Measurements from ENCODE around the gene DUSP19. TPM values are rescaled to one million over a fixed set of nuclear protein-coding genes. Genes with fewer than 3 reads are reported as not detected.
A peak's percentile ranks its signal among the peaks of the same experiment; 100 is the strongest.

Gene DUSP19
- total and polyA plus RNA-seq, 2 of the 13 experiments (the other 11 are each of a cell fraction or from before 2014, with no cell fraction given) = 1.3 to 1.9 TPM

DNA sequence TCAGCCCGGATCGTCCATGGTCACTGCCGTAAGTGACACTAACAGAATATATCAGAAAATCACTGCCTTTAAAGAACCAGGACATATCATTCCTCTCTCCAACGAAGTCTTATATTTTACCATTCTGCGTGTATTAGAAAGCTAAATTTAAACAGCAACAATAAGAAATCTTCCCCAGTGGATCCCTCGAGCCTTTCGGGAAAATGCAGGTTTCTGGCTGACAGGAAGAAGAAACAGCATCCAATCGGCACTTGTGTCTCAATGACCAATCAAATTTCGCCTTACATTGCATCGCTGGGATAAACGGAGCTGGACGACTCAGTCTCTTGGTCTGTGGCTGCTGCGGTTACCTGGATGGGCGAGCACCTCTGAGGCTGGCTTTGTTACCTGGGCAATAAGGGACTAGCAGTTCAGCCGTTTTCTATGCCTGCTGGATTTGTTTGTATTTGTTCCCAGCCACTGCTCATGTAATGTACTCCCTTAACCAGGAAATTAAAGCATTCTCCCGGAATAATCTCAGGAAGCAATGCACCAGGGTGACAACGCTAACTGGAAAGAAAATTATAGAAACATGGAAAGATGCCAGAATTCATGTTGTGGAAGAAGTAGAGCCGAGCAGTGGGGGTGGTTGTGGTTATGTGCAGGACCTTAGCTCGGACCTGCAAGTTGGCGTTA lies at the start of gene DUSP19 (continued):
- peak; percentile 15; the same call in 1 of the 2 replicates for TF ChIP-seq RELA (CRISPR knock-in tag; IDR thresholded peaks at IDR 0.05)
- TF ChIP-seq ZC3H13 (CRISPR knock-in tag; IDR thresholded peaks at IDR 0.05) = no peak
- no peak for TF ChIP-seq ZNF446 (CRISPR knock-in tag; IDR thresholded peaks at IDR 0.05)
- 0 out of 2 replicates have a peak, but pooled peaks have one; percentile 59 for TF ChIP-seq ZKSCAN8 (CRISPR knock-in tag; IDR thresholded peaks at IDR 0.05; ENCODE audit: borderline replicate concordance)
- TF ChIP-seq PPARG (CRISPR knock-in tag; conservative IDR thresholded peaks at IDR 0.05) = peak; percentile 20; the same call in 1 of the 2 replicates
- TF ChIP-seq HCFC1 (IDR thresholded peaks at IDR 0.05; ENCODE audit: low read depth, low read length) = no peak
- TF ChIP-seq TCF12 (IDR thresholded peaks at IDR 0.05) = no peak
- no peak for TF ChIP-seq TCF12 (CRISPR knock-in tag; IDR thresholded peaks at IDR 0.05)
- TF ChIP-seq ZNF558 (CRISPR knock-in tag; IDR thresholded peaks at IDR 0.05; ENCODE audit: borderline replicate concordance) = no peak
- no peak for TF ChIP-seq ZNF547 (CRISPR knock-in tag; IDR thresholded peaks at IDR 0.05)
- TF ChIP-seq PTBP1 (IDR thresholded peaks at IDR 0.05; ENCODE audit: low read depth, low read length, poor library complexity, severe bottlenecking) = no peak
- TF ChIP-seq RXRB (CRISPR knock-in tag; IDR thresholded peaks at IDR 0.05; ENCODE audit: borderline replicate concordance) = peak; percentile 63; the same call in 1 of the 2 replicates
- TF ChIP-seq AGO1 (IDR thresholded peaks at IDR 0.05; ENCODE audit: low read depth, low read length, poor library complexity, severe bottlenecking) = no peak
- TF ChIP-seq, protein P1, sequence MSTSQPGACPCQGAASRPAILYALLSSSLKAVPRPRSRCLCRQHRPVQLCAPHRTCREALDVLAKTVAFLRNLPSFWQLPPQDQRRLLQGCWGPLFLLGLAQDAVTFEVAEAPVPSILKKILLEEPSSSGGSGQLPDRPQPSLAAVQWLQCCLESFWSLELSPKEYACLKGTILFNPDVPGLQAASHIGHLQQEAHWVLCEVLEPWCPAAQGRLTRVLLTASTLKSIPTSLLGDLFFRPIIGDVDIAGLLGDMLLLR (CRISPR knock-in tag; IDR thresholded peaks at IDR 0.05) = no peak
- peak; percentile 50; the same call in 1 of the 2 replicates for TF ChIP-seq E2F1 (CRISPR knock-in tag; IDR thresholded peaks at IDR 0.05)
- peak; percentile 52; the same call in 1 of the 2 replicates for TF ChIP-seq HOXA9 (CRISPR knock-in tag; IDR thresholded peaks at IDR 0.05; ENCODE audit: borderline replicate concordance)
- TF ChIP-seq TCF7 (IDR thresholded peaks at IDR 0.05; ENCODE audit: low read depth) = no peak; the same call in 1 of the 2 replicates
- no peak for TF ChIP-seq ZBTB39 (CRISPR knock-in tag; IDR thresholded peaks at IDR 0.05)
- TF ChIP-seq JUND (CRISPR knock-in tag; IDR thresholded peaks at IDR 0.05) = peak; percentile 36; the same call in 1 of the 2 replicates
- TF ChIP-seq MEIS1 (CRISPR knock-in tag; IDR thresholded peaks at IDR 0.05; ENCODE audit: borderline replicate concordance) = peak; percentile 66; the same call in 1 of the 2 replicates
- TF ChIP-seq HINFP (CRISPR knock-in tag; IDR thresholded peaks at IDR 0.05; ENCODE audit: low read depth) = no peak
- no peak for TF ChIP-seq NFKB2 (CRISPR knock-in tag; IDR thresholded peaks at IDR 0.05; ENCODE audit: borderline replicate concordance)
- no peak for TF ChIP-seq ZFP36L2 (CRISPR knock-in tag; IDR thresholded peaks at IDR 0.05)
- TF ChIP-seq CHD4 (IDR thresholded peaks at IDR 0.05; ENCODE audit: borderline replicate concordance, low read length) = no peak
- TF ChIP-seq ZNF136 (CRISPR knock-in tag; IDR thresholded peaks at IDR 0.05; ENCODE audit: low read depth) = 0 out of 2 replicates have a peak, but pooled peaks have one; percentile 49
